GM20000 (cell line): ENCODE measurements around the gene PLEK.
A peak's percentile ranks its signal among the peaks of the same experiment; 100 is the strongest.

Experiments
- DNase-seq: peaks from one replicate; pipeline ENCODE4 v3.0.0; 2012; ENCODE audit warnings: low spot score
- TF ChIP-seq, protein P1 (sequence below): IDR thresholded peaks from 2 replicates; pipeline ENCODE4 v1.5.1; 2012; ENCODE audit warnings: mild to moderate bottlenecking, control low read depth; ENCODE audit errors: extremely low read depth, missing control alignments

The PLEK gene

GRCh38 chr2:68385907-68386287 lies 20.8 kb downstream of the PLEK start:
- TF ChIP-seq, protein P1, sequence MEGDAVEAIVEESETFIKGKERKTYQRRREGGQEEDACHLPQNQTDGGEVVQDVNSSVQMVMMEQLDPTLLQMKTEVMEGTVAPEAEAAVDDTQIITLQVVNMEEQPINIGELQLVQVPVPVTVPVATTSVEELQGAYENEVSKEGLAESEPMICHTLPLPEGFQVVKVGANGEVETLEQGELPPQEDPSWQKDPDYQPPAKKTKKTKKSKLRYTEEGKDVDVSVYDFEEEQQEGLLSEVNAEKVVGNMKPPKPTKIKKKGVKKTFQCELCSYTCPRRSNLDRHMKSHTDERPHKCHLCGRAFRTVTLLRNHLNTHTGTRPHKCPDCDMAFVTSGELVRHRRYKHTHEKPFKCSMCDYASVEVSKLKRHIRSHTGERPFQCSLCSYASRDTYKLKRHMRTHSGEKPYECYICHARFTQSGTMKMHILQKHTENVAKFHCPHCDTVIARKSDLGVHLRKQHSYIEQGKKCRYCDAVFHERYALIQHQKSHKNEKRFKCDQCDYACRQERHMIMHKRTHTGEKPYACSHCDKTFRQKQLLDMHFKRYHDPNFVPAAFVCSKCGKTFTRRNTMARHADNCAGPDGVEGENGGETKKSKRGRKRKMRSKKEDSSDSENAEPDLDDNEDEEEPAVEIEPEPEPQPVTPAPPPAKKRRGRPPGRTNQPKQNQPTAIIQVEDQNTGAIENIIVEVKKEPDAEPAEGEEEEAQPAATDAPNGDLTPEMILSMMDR = no peak

DNA sequence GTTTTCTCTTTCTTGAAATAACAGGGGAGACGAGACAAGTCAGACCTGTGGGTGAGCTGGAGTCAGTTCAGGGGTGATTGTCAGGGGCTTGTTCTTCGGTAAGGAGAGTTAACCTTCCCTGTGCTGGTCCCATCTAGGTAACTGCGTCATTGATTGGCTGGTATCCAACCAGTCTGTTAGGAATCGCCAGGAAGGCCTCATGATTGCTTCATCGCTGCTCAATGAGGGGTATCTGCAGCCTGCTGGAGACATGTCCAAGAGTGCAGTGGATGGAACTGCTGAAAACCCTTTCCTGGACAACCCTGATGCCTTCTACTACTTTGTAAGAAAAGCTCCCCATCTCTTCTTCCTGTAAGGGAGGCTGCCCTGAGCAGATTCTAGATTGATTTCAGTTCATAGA lies 21.3 kb downstream of the PLEK start:
- TF ChIP-seq, protein P1 = no peak
- DNase-seq = no peak

More at GRCh38 chr2:68385907-68386287, 20.8 kb downstream of the PLEK start:
- no peak for DNase-seq

DNA sequence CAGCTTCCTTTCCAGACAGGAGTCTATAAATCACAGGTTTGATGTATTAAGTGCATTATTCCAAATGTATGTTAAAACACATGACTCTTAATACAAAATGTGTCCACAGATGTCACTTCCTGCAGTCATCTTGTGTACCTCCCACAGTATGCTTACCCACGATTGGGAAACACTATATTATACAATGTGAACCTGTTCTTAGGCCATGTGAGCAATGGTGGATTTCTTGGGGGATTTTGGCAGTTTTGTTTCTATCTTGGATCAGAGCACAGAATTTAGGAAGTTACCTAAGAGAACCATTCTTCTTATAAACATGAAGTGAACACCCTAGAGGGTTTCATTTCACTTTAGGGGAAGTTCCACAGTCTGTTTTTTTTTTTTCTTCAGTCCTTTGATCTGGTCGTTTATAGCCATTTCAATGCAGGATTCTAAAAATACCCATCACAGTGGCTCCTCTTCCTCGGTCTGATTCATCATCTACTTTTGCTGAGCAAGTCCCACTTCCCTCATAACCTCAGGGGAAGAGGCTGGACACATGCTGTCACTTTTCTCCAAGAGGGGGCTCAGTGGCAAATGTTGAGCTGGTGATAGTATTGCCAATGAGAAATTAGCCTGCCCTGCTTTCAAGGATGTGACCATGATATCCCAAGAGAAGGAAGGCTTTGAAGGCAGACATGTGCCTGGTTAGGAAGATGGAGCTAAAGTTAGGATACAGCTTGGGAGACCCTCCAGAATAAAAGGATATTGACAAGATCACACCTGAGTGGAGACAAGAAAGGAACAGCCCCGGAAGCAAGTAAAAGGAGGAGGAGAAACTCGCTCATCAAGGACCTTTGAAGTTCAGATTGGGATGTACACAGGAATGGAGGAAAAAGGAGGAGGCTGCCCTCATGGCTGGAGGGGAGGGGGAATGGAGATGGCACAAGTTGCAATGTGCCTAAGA lies 22.6 kb downstream of the PLEK start:
- TF ChIP-seq, protein P1 = no peak

DNA sequence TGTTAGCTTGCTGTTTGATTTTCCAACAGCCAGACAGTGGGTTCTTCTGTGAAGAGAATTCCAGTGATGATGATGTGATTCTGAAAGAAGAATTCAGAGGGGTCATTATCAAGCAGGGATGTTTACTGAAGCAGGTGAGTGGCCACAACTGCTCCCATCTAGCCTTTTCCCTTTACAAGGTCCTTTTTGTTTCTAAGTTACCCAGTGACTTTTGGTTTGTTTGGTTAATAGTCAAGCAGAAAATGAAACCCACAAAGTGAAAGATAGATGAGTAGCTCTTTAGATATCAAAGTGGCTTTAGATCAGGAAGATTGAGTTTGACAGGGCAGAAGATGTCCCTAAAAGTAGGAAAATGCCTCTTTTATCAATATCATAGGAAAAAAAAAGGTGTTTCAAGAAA lies 23.3 kb downstream of the PLEK start:
- TF ChIP-seq, protein P1 = no peak
- DNase-seq = no peak

More for the DNA sequence above, 22.6 kb downstream of the PLEK start:
- peak; percentile 61 for DNase-seq

DNA sequence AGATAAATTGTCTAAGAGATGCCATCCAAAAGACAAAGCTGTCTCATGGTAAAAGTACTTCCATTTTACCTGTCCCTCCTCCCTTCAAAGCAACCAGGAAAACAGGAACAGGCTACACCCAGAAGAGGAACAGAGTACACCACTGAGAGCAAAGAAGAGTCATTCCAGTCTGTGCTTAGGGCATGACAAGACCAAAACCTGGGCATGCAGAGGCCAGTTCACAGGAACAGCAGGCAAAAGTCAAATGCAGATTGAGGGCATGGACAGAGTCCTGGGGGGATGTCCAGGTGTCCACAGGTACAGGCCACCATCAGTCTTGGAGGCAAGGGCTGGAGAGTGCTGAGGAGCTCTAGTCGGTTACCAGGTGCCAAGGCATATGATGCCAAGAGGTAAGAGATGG lies 23.7 kb downstream of the PLEK start:
- no peak for DNase-seq
- TF ChIP-seq, protein P1 = no peak

DNA sequence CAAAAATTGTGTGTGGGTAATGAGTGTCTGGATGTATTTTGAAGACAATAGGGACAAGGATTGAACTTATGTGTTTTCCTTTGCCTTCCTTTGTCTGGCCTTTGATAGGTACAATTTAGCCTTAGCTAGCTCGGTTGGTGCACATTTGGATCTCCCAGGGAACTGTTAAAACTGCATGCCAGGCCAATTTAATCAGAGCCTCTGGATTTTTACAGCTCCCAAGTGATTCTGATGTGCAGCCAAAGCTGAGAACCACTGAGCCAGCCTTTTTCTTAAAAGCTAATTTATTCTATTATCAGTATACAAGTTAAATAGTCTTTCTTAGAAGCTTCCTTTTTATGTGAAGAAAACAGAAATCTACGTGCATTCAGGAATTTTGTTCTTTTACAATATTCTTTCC lies 25.0 kb downstream of the PLEK start:
- no peak for DNase-seq
- TF ChIP-seq, protein P1 = no peak

DNA sequence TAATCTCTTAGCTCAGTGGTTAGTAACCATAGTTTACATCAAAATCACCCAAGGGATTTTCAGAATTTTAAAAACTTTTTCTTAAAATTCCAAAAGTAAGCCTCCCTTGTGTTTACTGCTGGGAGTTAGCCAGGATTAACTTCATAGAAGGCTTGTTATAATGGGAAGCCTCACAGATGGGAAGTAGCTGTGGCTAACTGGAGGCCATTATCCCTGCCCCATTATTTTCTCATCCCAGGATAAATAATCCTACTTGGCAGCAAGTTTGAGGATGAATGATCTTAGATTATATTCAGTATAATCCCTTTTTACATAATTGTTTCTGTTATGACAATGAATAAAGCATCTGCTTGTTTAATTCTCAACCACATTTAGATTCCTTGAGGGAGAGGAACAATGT lies 25.5 kb downstream of the PLEK start:
- TF ChIP-seq, protein P1 = no peak
- DNase-seq = no peak
